T-cell (primary cell): ENCODE data around the gene CHMP5. TPM values are rescaled to one million over a fixed set of nuclear protein-coding genes. Genes with fewer than 3 reads are reported as not detected.

Experiments used
- ATAC-seq, 4 experiments: fragments of 200-7000 bp in 3 of 4; fragments of 150-1000 bp in 1 of 4; cut with Tn5 transposase; replicated peaks in 1 of 4; 1 replicate in 3 of 4; 2 replicates in 1 of 4; pipeline ENCODE4 v1.10.0; 2021; ENCODE audit warnings: moderate library complexity in 3 of 4, mild to moderate bottlenecking in 2 of 4, moderate number of reproducible peaks in 1 of 4
- CTCF ChIA-PET, 2 donors: fragments of 300-600 bp; sonication (Branson Sonifier 250); formaldehyde crosslinking; loops; one replicate each; lab custom pipeline; 2022; ENCODE audit warnings: antibody characterized with exemption in 2 of 2; lab: Charles Lee
- POLR2A ChIA-PET, 2 donors: fragments of 300-600 bp; sonication (Branson Sonifier 250); formaldehyde crosslinking; loops; one replicate each; lab custom pipeline; 2022; ENCODE audit warnings: antibody characterized with exemption in 2 of 2; lab: Charles Lee
- DNase-seq, 35 experiments: peaks; one replicate each; pipeline versions ENCODE4 v3.0.0 to v3.0.0-alpha.2; 2013 to 2023
- H3K27ac ChIP-seq: one replicate; pipeline ENCODE4 v1.5.1; 2013; ENCODE audit warnings: low read length
- H3K27me3 ChIP-seq, 2 experiments: replicated peaks in 1 of 2; 1 replicate in 1 of 2; 2 replicates in 1 of 2; pipeline versions ENCODE4 v1.6.1 to v1.7.0; 2013; ENCODE audit warnings: low read length in 1 of 2, mixed read lengths in 1 of 2; ENCODE audit not compliant: control insufficient read depth in 2 of 2, insufficient read depth in 2 of 2; ENCODE audit errors: extremely low read depth in 1 of 2
- H3K36me3 ChIP-seq, 2 donors: 1 replicate in 1 of 2; 2 replicates in 1 of 2; pipeline versions ENCODE4 v1.6.1 to v1.7.0; 2013; ENCODE audit warnings: low read length in 1 of 2; ENCODE audit not compliant: control insufficient read depth in 2 of 2, insufficient read depth in 1 of 2; ENCODE audit errors: extremely low read depth in 1 of 2
- H3K4me1 ChIP-seq, 2 experiments: 1 replicate in 1 of 2; 2 replicates in 1 of 2; pipeline versions ENCODE4 v1.6.1 to v1.7.0; 2013; ENCODE audit warnings: low read length in 2 of 2, mixed read lengths in 1 of 2; ENCODE audit not compliant: insufficient read depth in 2 of 2, control insufficient read depth in 1 of 2; ENCODE audit errors: extremely low read depth in 1 of 2
- H3K4me3 ChIP-seq, 2 donors: 1 replicate in 1 of 2; 2 replicates in 1 of 2; pipeline versions ENCODE4 v1.5.1 to v1.7.0; 2013; ENCODE audit warnings: mild to moderate bottlenecking in 2 of 2, low read length in 1 of 2, moderate library complexity in 1 of 2; ENCODE audit not compliant: control insufficient read depth in 1 of 2; ENCODE audit errors: extremely low read depth in 1 of 2
- H3K9me3 ChIP-seq: 2 replicates; pipeline ENCODE4 v1.7.0; 2013
- H3K27ac Mint-ChIP-seq, 2 donors: one replicate each; pipeline ENCODE4 v1.8.0; 2020 to 2021; ENCODE audit warnings: mild to moderate bottlenecking in 2 of 2, mixed read lengths in 2 of 2
- H3K27me3 Mint-ChIP-seq, 2 donors: one replicate each; pipeline ENCODE4 v1.8.0; 2021 to 2022; ENCODE audit warnings: mixed read lengths in 2 of 2
- H3K36me3 Mint-ChIP-seq: one replicate; pipeline ENCODE4 v1.8.0; 2021; ENCODE audit warnings: mixed read lengths
- H3K4me1 Mint-ChIP-seq, 3 donors: one replicate each; pipeline ENCODE4 v1.8.0; 2020 to 2022; ENCODE audit warnings: mixed read lengths in 3 of 3, mild to moderate bottlenecking in 1 of 3
- H3K4me3 Mint-ChIP-seq, 3 donors: one replicate each; pipeline ENCODE4 v1.8.0; 2020 to 2022; ENCODE audit warnings: mild to moderate bottlenecking in 3 of 3, mixed read lengths in 3 of 3, moderate library complexity in 3 of 3
- H3K9me3 Mint-ChIP-seq, 3 donors: one replicate each; pipeline ENCODE4 v1.8.0; 2020 to 2022; ENCODE audit warnings: mixed read lengths in 3 of 3
- WGBS: methylation state at CpG from one replicate; pipeline ENCODE4 v1.1.5; 2013; ENCODE audit warnings: missing lambda C conversion rate; ENCODE audit not compliant: insufficient coverage; 5-methylcytosine and 5-hydroxymethylcytosine counted together
- total RNA-seq, 35 experiments: library from RNA in 6 of 35; stranded (reverse) in 6 of 35; fragments of 120-200 nt in 1 of 35; gene quantifications; one replicate each; pipeline versions ENCODE4 v1.2.1 to v1.2.4 and lab custom pipeline; 2013 to 2026

The CHMP5 gene
- total RNA-seq, 5 donors from 2014 or later (not counting 1 experiment from before 2014, with no cell fraction given): 20.5 to 32.1 (median 30.8) TPM

- H3K9me3 Mint-ChIP-seq: no peaks in the 10 kb centered on the region
- ATAC-seq: no peak
- no peak for DNase-seq
- peaks cover 0 to 4% of the 10 kb centered on the region in 2 donors for H3K27me3 Mint-ChIP-seq
- H3K27ac Mint-ChIP-seq: no peak overlapping the region
- H3K4me3 Mint-ChIP-seq: no peak overlapping the region
- no peaks in the 10 kb centered on the region for H3K36me3 ChIP-seq
- WGBS: 85% methylated on average over 5 of the region's 13 CpGs
- ChIA-PET CTCF (no interaction called here), POLR2A (interaction anchor here in 1 of 2 donors (0.6 kb wide), 1 partner anchor 678 kb away, joined by 5 read pairs; no protein-coding TSS in a partner anchor)
- H3K27ac ChIP-seq: no peak overlapping the region
- H3K27me3 ChIP-seq: peaks cover 0 to 11% of the 10 kb centered on the region in 2 experiments
- no peaks in the 10 kb centered on the region for H3K4me1 ChIP-seq
- H3K9me3 ChIP-seq: no peaks in the 10 kb centered on the region
- no peak overlapping the region for H3K4me3 ChIP-seq
- no peaks in the 10 kb centered on the region for H3K36me3 Mint-ChIP-seq
- H3K4me1 Mint-ChIP-seq: peaks cover under 1 to 4% (median 2%) of the 10 kb centered on the region in 3 donors
Measured at GRCh38 chr9:33230756-33231622, 33.9 kb upstream of the CHMP5 start.

GRCh38 chr9:33231623-33231942 is 33.3 kb upstream of the CHMP5 start:
- Histone ChIP-seq H3K36me3 (no peaks in the 10 kb centered on the region), H3K4me3 (no peak overlapping the region), H3K27ac (no peak overlapping the region), H3K27me3 (peaks cover 0 to 16% of the 10 kb centered on the region in 2 experiments), H3K9me3 (no peaks in the 10 kb centered on the region), H3K4me1 (no peaks in the 10 kb centered on the region)
- H3K4me1 Mint-ChIP-seq: peaks cover 0 to 4% (median 0%) of the 10 kb centered on the region in 3 donors
- ChIA-PET POLR2A (no interaction called here), CTCF (no interaction called here)
- H3K36me3 Mint-ChIP-seq: no peaks in the 10 kb centered on the region
- DNase-seq (no peak), ATAC-seq (no peak)
- no peak overlapping the region for H3K27ac Mint-ChIP-seq
- WGBS: 71% methylated on average over 1 of the region's 2 CpGs
- H3K9me3 Mint-ChIP-seq: no peaks in the 10 kb centered on the region
- H3K4me3 Mint-ChIP-seq: no peak overlapping the region
- H3K27me3 Mint-ChIP-seq: peaks cover 0 to 6% of the 10 kb centered on the region in 2 donors

GRCh38 chr9:33232815-33233214 is 32.0 kb upstream of the CHMP5 start:
- H3K4me1 Mint-ChIP-seq: peaks cover 0 to 2% (median 0%) of the 10 kb centered on the region in 3 donors
- 97% methylated on average over 5 of the region's 6 CpGs for WGBS
- Histone ChIP-seq H3K27me3 (peaks cover 0 to 16% of the 10 kb centered on the region in 2 experiments), H3K36me3 (no peaks in the 10 kb centered on the region), H3K4me3 (no peak overlapping the region), H3K9me3 (no peaks in the 10 kb centered on the region), H3K4me1 (no peaks in the 10 kb centered on the region), H3K27ac (no peak overlapping the region)
- no peaks in the 10 kb centered on the region for H3K9me3 Mint-ChIP-seq
- no peak overlapping the region for H3K4me3 Mint-ChIP-seq
- ChIA-PET CTCF (interaction anchor here in 1 of 2 donors (0.5 kb wide), 1 partner anchor 179 kb away, joined by 3 read pairs; no protein-coding TSS in a partner anchor), POLR2A (no interaction called here)
- no peak for DNase-seq
- H3K36me3 Mint-ChIP-seq: no peaks in the 10 kb centered on the region
- no peak for ATAC-seq
- no peak overlapping the region for H3K27ac Mint-ChIP-seq
- H3K27me3 Mint-ChIP-seq: peaks cover 0 to 6% of the 10 kb centered on the region in 2 donors

GRCh38 chr9:33233626-33234342 is 31.1 kb upstream of the CHMP5 start:
- Mint-ChIP-seq H3K27ac (no peak overlapping the region), H3K9me3 (no peaks in the 10 kb centered on the region), H3K27me3 (peaks cover 0 to 6% of the 10 kb centered on the region in 2 donors), H3K4me3 (no peak overlapping the region), H3K36me3 (no peaks in the 10 kb centered on the region), H3K4me1 (peaks cover 0 to 2% (median 0%) of the 10 kb centered on the region in 3 donors)
- no peak overlapping the region for H3K27ac ChIP-seq
- H3K36me3 ChIP-seq: no peaks in the 10 kb centered on the region
- POLR2A ChIA-PET: interaction anchor here in 1 of 2 donors (0.6 to 0.7 kb wide), 2 partner anchors 617 to 743 kb away, joined by 3 to 4 read pairs; no protein-coding TSS in a partner anchor
- no peak overlapping the region for H3K4me3 ChIP-seq
- H3K27me3 ChIP-seq: peaks cover 0 to 16% of the 10 kb centered on the region in 2 experiments
- 89% methylated on average over 1 of the region's 1 CpG for WGBS
- no peaks in the 10 kb centered on the region for H3K4me1 ChIP-seq
- H3K9me3 ChIP-seq: no peaks in the 10 kb centered on the region
- CTCF ChIA-PET: no interaction called here
- peak in 1 of 35 experiments; percentile 1 for DNase-seq
- peak in 2 of 4 experiments; percentile 22 to 23 for ATAC-seq

- no peak overlapping the region for H3K4me3 Mint-ChIP-seq
- no peak overlapping the region for H3K27ac Mint-ChIP-seq
- Histone ChIP-seq H3K4me1 (peaks cover 0 to under 1% of the 10 kb centered on the region in 2 experiments), H3K9me3 (no peaks in the 10 kb centered on the region), H3K36me3 (no peaks in the 10 kb centered on the region), H3K27ac (no peak overlapping the region), H3K4me3 (no peak overlapping the region), H3K27me3 (peaks cover 0 to 16% of the 10 kb centered on the region in 2 experiments)
- DNase-seq (no peak), ATAC-seq (no peak)
- 55% methylated on average over 4 of the region's 9 CpGs for WGBS
- peaks cover 0 to 6% of the 10 kb centered on the region in 2 donors for H3K27me3 Mint-ChIP-seq
- no peaks in the 10 kb centered on the region for H3K9me3 Mint-ChIP-seq
- ChIA-PET CTCF (interaction anchor here in 1 of 2 donors (0.6 kb wide), 1 partner anchor 184 kb away, joined by 3 read pairs; no protein-coding TSS in a partner anchor), POLR2A (interaction anchor here in 1 of 2 donors (0.6 to 0.7 kb wide), 2 partner anchors 616 to 744 kb away, joined by 3 to 4 read pairs; no protein-coding TSS in a partner anchor)
- peaks cover 1 to 3% (median 2%) of the 10 kb centered on the region in 3 donors for H3K4me1 Mint-ChIP-seq
- no peaks in the 10 kb centered on the region for H3K36me3 Mint-ChIP-seq
Measured at GRCh38 chr9:33234511-33235467, 30.1 kb upstream of the CHMP5 start.
